ENCODE results near the gene EDAR. TPM values are rescaled to one million over a fixed set of nuclear protein-coding genes. Genes with fewer than 3 reads are reported as not detected.

Gene EDAR
- total RNA-seq, 1 donor from 2014 or later, result not detected

- DNase-seq (ENCODE audit: low read depth), result no peak
- Mint-ChIP-seq H3K36me3 (ENCODE audit: low read depth, unreplicated experiment) (no peaks in the 10 kb centered on the region), H3K27me3 (ENCODE audit: low read depth, unreplicated experiment) (peaks cover 12% of the 10 kb centered on the region), H3K27ac (ENCODE audit: unreplicated experiment) (no peak overlapping the region), H3K4me3 (ENCODE audit: unreplicated experiment) (no peak overlapping the region), H3K9me3 (ENCODE audit: unreplicated experiment) (peaks cover 26% of the 10 kb centered on the region), H3K4me1 (ENCODE audit: low read depth, unreplicated experiment) (no peaks in the 10 kb centered on the region)
- no peak overlapping the region for H3K9ac ChIP-seq (ENCODE audit: low read length)
- no peaks in the 10 kb centered on the region for H3K4me1 ChIP-seq (ENCODE audit: insufficient read depth, low read length)
- peaks cover 7% of the 10 kb centered on the region for H3K9me3 ChIP-seq (ENCODE audit: insufficient read depth, low read depth, low read length)
- no peak overlapping the region for H3K4me2 ChIP-seq (ENCODE audit: low read length)
- H3K36me3 ChIP-seq (ENCODE audit: insufficient read depth, low read length), result no peaks in the 10 kb centered on the region
- no peak overlapping the region for H2AFZ ChIP-seq (ENCODE audit: low read depth, low read length)
- no peaks in the 10 kb centered on the region for H4K20me1 ChIP-seq (ENCODE audit: insufficient read depth, low read length)
- no peaks in the 10 kb centered on the region for H3K79me2 ChIP-seq (ENCODE audit: insufficient read depth, low read length)
- H3K27ac ChIP-seq (ENCODE audit: low read depth, low read length), result no peak overlapping the region
- peaks cover 3% of the 10 kb centered on the region for H3K27me3 ChIP-seq (ENCODE audit: insufficient read depth, low read length)
- no peak for FAIRE-seq
- TF ChIP-seq, protein P1, sequence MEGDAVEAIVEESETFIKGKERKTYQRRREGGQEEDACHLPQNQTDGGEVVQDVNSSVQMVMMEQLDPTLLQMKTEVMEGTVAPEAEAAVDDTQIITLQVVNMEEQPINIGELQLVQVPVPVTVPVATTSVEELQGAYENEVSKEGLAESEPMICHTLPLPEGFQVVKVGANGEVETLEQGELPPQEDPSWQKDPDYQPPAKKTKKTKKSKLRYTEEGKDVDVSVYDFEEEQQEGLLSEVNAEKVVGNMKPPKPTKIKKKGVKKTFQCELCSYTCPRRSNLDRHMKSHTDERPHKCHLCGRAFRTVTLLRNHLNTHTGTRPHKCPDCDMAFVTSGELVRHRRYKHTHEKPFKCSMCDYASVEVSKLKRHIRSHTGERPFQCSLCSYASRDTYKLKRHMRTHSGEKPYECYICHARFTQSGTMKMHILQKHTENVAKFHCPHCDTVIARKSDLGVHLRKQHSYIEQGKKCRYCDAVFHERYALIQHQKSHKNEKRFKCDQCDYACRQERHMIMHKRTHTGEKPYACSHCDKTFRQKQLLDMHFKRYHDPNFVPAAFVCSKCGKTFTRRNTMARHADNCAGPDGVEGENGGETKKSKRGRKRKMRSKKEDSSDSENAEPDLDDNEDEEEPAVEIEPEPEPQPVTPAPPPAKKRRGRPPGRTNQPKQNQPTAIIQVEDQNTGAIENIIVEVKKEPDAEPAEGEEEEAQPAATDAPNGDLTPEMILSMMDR (IDR thresholded peaks at IDR 0.05; ENCODE audit: insufficient read depth, low read depth, low read length), result no peak
- no peak for TF ChIP-seq EZH2 (IDR thresholded peaks at IDR 0.05; ENCODE audit: insufficient read depth, low read length)
- H3K4me3 ChIP-seq (ENCODE audit: insufficient read depth, low read depth, low read length), result no peak overlapping the region
These were observed 39.4 kb downstream of the EDAR start for GRCh38 chr2:108949316-108950239.

DNA sequence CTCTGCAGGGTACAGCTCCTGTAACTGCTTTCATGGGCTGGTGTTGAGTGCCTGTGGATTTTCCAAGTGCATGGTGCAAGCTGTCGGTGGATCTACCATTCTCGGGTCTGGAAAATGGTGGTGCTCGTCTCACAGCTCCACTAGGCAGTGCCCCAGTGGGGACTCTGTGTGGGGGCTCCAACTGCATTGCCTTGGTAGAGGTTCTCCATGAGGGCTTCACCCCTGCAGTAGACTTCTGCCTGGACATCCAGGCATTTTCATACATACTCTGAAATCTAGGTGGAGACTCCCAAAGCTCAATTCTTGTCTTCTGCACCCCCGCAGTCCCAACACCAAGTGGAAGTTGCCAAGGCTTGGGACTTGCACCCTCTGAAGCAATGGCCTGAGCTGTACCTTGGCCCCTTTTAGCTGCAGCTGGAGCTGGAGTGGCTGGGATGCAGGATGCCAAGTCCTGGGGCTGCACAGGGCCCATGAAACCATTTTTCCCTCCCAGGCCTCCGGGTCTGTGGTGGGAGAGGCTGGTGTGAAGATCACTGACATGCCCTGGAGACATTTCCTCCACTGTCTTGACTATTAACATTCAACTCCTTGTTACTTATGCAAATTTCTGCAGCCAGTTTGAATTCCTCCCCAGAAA lies 41.6 kb downstream of the EDAR start:
- Histone ChIP-seq H3K27me3 (ENCODE audit: insufficient read depth, low read length) (peaks cover 9% of the 10 kb centered on the region), H4K20me1 (ENCODE audit: insufficient read depth, low read length) (no peaks in the 10 kb centered on the region), H3K36me3 (ENCODE audit: insufficient read depth, low read length) (no peaks in the 10 kb centered on the region), H3K27ac (ENCODE audit: low read depth, low read length) (no peak overlapping the region), H3K9me3 (ENCODE audit: insufficient read depth, low read depth, low read length) (peaks cover 7% of the 10 kb centered on the region), H3K9ac (ENCODE audit: low read length) (no peak overlapping the region), H3K4me3 (ENCODE audit: insufficient read depth, low read depth, low read length) (no peak overlapping the region), H3K4me1 (ENCODE audit: insufficient read depth, low read length) (no peaks in the 10 kb centered on the region), H2AFZ (ENCODE audit: low read depth, low read length) (no peak overlapping the region), H3K79me2 (ENCODE audit: insufficient read depth, low read length) (no peaks in the 10 kb centered on the region), H3K4me2 (ENCODE audit: low read length) (no peak overlapping the region)
- DNase-seq (ENCODE audit: low read depth) (no peak), FAIRE-seq (no peak)
- no peak for TF ChIP-seq EZH2 (IDR thresholded peaks at IDR 0.05; ENCODE audit: insufficient read depth, low read length)
- TF ChIP-seq, protein P1 (IDR thresholded peaks at IDR 0.05; ENCODE audit: insufficient read depth, low read depth, low read length), result no peak
- H3K4me3 Mint-ChIP-seq (ENCODE audit: unreplicated experiment), result no peak overlapping the region
- H3K4me1 Mint-ChIP-seq (ENCODE audit: low read depth, unreplicated experiment), result no peaks in the 10 kb centered on the region
- H3K9me3 Mint-ChIP-seq (ENCODE audit: unreplicated experiment), result peaks cover 22% of the 10 kb centered on the region
- H3K27ac Mint-ChIP-seq (ENCODE audit: unreplicated experiment), result no peak overlapping the region
- H3K36me3 Mint-ChIP-seq (ENCODE audit: low read depth, unreplicated experiment), result no peaks in the 10 kb centered on the region
- H3K27me3 Mint-ChIP-seq (ENCODE audit: low read depth, unreplicated experiment), result peaks cover 13% of the 10 kb centered on the region

Data from astrocyte (in vitro differentiated cells and primary cell).